IPS DF 19.7 (cell line): ENCODE data around the gene PTPRN2.

Source experiments
- DNase-seq: peaks from one replicate; pipeline ENCODE4 v3.0.0-alpha.2; 2013; ENCODE audit warnings: low read depth, low spot score

Gene PTPRN2

GRCh38 chr7:158140538-158141220, 446.9 kb downstream of the PTPRN2 start:
- DNase-seq: no peak

- DNase-seq: no peak
Measured at GRCh38 chr7:158139499-158139898, 448.1 kb downstream of the PTPRN2 start.

- DNase-seq: no peak
Measured at GRCh38 chr7:158138329-158138597, 449.4 kb downstream of the PTPRN2 start.

- DNase-seq: no peak
Measured at GRCh38 chr7:158137516-158138328, 449.9 kb downstream of the PTPRN2 start.

- no peak for DNase-seq
Measured at GRCh38 chr7:158135931-158136330, 451.7 kb downstream of the PTPRN2 start.

- DNase-seq: no peak
Measured at GRCh38 chr7:158134824-158135223, 452.8 kb downstream of the PTPRN2 start.

GRCh38 chr7:158133515-158134271, 453.9 kb downstream of the PTPRN2 start:
- DNase-seq: no peak

GRCh38 chr7:158133057-158133456, 454.6 kb downstream of the PTPRN2 start:
- no peak for DNase-seq

- DNase-seq: no peak
Measured at GRCh38 chr7:158130023-158130409, 457.6 kb downstream of the PTPRN2 start.

GRCh38 chr7:158129037-158130022, 458.3 kb downstream of the PTPRN2 start:
- no peak for DNase-seq

- no peak for DNase-seq
Measured at GRCh38 chr7:158128572-158128971, 459.1 kb downstream of the PTPRN2 start.

GRCh38 chr7:158127241-158127640, 460.4 kb downstream of the PTPRN2 start:
- DNase-seq: no peak

GRCh38 chr7:158126661-158127060, 461.0 kb downstream of the PTPRN2 start:
- no peak for DNase-seq

GRCh38 chr7:158125721-158126120, 461.9 kb downstream of the PTPRN2 start:
- no peak for DNase-seq

- DNase-seq: no peak
Measured at GRCh38 chr7:158125091-158125490, 462.5 kb downstream of the PTPRN2 start.

GRCh38 chr7:158124671-158125079, 462.9 kb downstream of the PTPRN2 start:
- DNase-seq: no peak

GRCh38 chr7:158123753-158124152, 463.9 kb downstream of the PTPRN2 start:
- no peak for DNase-seq

- DNase-seq: no peak
Measured at GRCh38 chr7:158123214-158123613, 464.4 kb downstream of the PTPRN2 start.

- DNase-seq: no peak
Measured at GRCh38 chr7:158121441-158122045, 466.1 kb downstream of the PTPRN2 start.

- DNase-seq: no peak
Measured at GRCh38 chr7:158120716-158121115, 466.9 kb downstream of the PTPRN2 start.

GRCh38 chr7:158120316-158120715, 467.3 kb downstream of the PTPRN2 start:
- DNase-seq: no peak
